Measurements from ENCODE around the gene ECM1. TPM values are rescaled to one million over a fixed set of nuclear protein-coding genes. Genes with fewer than 3 reads are reported as not detected.

The ECM1 gene
- total and polyA plus RNA-seq, 8 donors = 0.63 to 6.1 (median 2.4) TPM

DNA sequence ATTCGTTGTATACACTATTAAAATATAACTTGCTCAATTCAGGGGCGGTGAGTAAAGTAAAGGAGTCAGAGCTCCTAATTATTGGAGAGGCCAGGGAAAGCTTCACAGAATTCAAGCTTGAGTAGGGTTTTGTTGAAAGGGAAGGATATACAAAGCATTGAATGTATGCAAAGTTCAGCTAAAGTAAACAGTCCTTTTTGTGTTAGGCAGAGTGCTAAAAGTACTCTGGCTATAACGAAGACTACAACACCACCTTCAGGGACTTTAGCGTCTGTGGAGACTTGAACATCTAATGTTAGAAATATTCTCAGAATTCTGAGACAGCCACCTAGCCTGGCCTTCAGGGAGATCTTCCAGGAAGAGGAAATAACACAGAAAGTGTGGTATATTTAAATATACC, 8.7 kb downstream of the ECM1 start:
- Histone ChIP-seq H3K4me3 (peak overlapping the region in 2 of 4 donors; percentile 50 to 54), H3K9me3 (no peaks in the 10 kb centered on the region), H3K27ac (peak overlapping the region in 2 of 4 donors; percentile 80 to 90), H3K27me3 (no peaks in the 10 kb centered on the region), H3K36me3 (no peaks in the 10 kb centered on the region), H3K4me1 (peaks cover 0 to 7% (median 4%) of the 10 kb centered on the region in 3 donors)
- ATAC-seq = no peak
- WGBS, 2 donors = 45 to 46% methylated on average over 4 of the region's 4 CpGs
- FAIRE-seq = no peak
- intact Hi-C loops (cut with DNase I) = no loop called here
- no peak for DNase-seq
- TF ChIP-seq, protein P1, sequence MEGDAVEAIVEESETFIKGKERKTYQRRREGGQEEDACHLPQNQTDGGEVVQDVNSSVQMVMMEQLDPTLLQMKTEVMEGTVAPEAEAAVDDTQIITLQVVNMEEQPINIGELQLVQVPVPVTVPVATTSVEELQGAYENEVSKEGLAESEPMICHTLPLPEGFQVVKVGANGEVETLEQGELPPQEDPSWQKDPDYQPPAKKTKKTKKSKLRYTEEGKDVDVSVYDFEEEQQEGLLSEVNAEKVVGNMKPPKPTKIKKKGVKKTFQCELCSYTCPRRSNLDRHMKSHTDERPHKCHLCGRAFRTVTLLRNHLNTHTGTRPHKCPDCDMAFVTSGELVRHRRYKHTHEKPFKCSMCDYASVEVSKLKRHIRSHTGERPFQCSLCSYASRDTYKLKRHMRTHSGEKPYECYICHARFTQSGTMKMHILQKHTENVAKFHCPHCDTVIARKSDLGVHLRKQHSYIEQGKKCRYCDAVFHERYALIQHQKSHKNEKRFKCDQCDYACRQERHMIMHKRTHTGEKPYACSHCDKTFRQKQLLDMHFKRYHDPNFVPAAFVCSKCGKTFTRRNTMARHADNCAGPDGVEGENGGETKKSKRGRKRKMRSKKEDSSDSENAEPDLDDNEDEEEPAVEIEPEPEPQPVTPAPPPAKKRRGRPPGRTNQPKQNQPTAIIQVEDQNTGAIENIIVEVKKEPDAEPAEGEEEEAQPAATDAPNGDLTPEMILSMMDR (IDR thresholded peaks at IDR 0.05) = no peak

DNA sequence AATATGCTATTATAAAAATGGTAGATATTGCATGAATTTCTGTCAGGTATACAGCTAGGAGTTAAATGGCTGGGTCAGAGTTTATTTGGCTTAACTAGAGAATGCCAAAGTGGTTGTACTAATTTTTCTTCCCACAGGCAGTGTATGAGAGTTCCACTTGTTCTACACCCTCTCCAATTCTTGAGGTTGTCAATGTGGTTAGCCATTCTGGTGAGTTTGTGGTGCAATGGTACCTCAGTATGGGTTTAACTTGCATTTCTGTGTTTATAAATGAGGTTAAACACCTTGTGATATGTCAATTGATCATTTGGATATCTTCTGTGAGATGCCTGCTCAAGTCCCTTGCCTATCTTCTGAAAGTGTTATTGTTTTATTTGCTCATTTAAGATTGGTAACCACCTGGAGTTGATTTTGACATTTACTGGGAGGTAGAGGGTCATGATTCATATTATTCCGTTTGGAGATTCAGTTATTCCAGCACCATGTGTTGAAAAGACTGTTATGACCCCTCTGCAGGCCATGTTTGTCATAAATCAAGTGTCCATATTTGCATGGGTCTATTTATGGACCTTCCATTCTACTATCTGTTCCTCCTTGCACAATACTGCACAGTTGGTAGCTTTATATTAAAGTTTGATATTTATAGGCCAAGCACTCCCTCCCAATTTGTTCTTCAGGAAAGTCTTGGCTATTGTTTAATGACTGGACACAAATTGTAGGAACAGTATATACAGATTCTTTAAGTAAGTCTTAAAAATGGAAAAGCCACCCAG, 13.5 kb downstream of the ECM1 start:
- FAIRE-seq (no peak), ATAC-seq (no peak), DNase-seq (no peak)
- Histone ChIP-seq H3K27me3 (no peaks in the 10 kb centered on the region), H3K9me3 (no peaks in the 10 kb centered on the region), H3K36me3 (no peaks in the 10 kb centered on the region), H3K4me3 (no peak overlapping the region), H3K4me1 (peaks cover 0 to 2% (median under 1%) of the 10 kb centered on the region in 3 donors), H3K27ac (no peak overlapping the region)
- TF ChIP-seq, protein P1 (IDR thresholded peaks at IDR 0.05) = no peak
- intact Hi-C loops (cut with DNase I) = no loop called here
- WGBS, 2 donors = 58 to 69% methylated on average over 1 of the region's 1 CpG

DNA sequence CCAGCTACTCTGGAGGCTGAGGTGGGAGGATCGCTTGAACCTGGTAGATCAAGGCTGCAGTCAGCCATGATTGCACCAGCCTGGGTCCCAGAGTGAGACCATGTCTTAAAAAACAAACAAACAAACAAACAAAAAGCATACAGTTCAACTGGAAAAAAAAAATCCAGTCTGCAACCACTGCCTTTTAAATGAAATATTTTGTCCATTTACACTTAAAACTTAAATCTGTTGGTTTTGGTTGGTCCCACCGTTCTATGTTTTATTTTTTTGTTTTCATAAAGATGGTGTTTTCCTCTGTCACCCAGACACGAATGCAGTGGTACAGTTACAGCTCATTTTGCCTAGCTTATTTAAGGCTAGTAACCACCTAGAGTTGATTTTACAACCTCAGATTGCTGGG, 17.4 kb downstream of the ECM1 start:
- FAIRE-seq = no peak
- DNase-seq = no peak
- intact Hi-C loops (cut with DNase I) = no loop called here
- H3K36me3 ChIP-seq = no peaks in the 10 kb centered on the region
- WGBS, 2 donors = 88 to 90% methylated on average over 3 of the region's 3 CpGs
- peaks cover 3 to 7% (median 3%) of the 10 kb centered on the region in 3 donors for H3K4me1 ChIP-seq
- TF ChIP-seq, protein P1 (IDR thresholded peaks at IDR 0.05) = no peak
- H3K4me3 ChIP-seq = no peak overlapping the region
- ATAC-seq = no peak
- no peaks in the 10 kb centered on the region for H3K27me3 ChIP-seq
- H3K27ac ChIP-seq = no peak overlapping the region
- no peaks in the 10 kb centered on the region for H3K9me3 ChIP-seq

DNA sequence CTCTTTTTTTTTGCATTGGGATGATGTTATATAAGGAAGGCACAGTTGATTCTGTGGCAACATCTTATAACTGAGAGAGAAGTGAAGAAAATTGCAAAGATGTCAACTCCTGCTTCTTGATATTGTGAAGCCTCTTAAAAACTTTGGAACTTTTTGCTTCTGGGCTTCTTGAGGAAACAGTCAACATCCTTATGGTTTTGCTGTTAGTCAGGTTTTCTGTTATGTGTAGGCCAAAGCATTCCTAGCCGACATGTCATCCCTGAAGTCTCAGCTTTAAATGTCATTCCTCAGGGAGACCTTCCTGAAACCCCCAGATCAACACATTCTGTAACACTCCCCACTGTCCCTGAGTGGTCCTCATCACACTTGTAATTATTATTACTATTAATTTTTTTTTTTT, 20.3 kb downstream of the ECM1 start:
- intact Hi-C loops (cut with DNase I) = no loop called here
- ATAC-seq (no peak), FAIRE-seq (no peak), DNase-seq (no peak)
- H3K27me3 ChIP-seq = no peaks in the 10 kb centered on the region
- 94 to 100% methylated on average over 1 of the region's 1 CpG for WGBS, 2 donors
- peak overlapping the region in 1 of 4 donors; percentile 83 for H3K27ac ChIP-seq
- TF ChIP-seq, protein P1 (IDR thresholded peaks at IDR 0.05) = no peak
- no peak overlapping the region for H3K4me3 ChIP-seq
- no peaks in the 10 kb centered on the region for H3K36me3 ChIP-seq
- peaks cover 3 to 13% (median 9%) of the 10 kb centered on the region in 3 donors for H3K4me1 ChIP-seq
- H3K9me3 ChIP-seq = no peaks in the 10 kb centered on the region

DNA sequence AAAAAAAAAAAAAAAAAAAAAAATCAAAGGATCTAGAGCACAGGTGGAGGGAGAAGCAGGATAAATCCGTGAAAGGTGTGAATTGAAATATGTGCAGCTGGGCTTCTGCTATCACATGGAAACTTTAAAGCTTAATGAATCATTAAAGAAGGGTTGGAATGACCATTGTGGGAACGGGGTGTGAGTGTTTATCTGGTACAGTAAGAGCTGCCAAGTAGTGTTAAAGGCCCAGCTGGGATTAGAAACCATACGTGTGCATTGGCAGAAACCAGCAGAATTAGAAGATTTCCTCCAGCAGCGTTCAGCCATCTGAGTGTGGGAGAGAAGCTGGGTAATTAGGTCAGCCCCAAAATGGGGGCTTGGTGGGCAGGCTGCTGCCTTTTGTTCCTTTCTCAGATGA, 21.1 kb downstream of the ECM1 start:
- no peak for FAIRE-seq
- Histone ChIP-seq H3K9me3 (no peaks in the 10 kb centered on the region), H3K4me1 (peaks cover 3 to 13% (median 10%) of the 10 kb centered on the region in 3 donors), H3K27ac (peak overlapping the region; percentile 3 to 83 (median 64)), H3K36me3 (no peaks in the 10 kb centered on the region), H3K4me3 (no peak overlapping the region), H3K27me3 (no peaks in the 10 kb centered on the region)
- 6 to 10% methylated on average over 4 of the region's 4 CpGs for WGBS, 2 donors
- peak in 1 of 6 donors; percentile 38 for DNase-seq
- ATAC-seq = peak; percentile 68 to 79 (median 70)
- TF ChIP-seq, protein P1 (IDR thresholded peaks at IDR 0.05) = no peak
- intact Hi-C loops (cut with DNase I) = no loop called here

Data from pancreas (tissue), 10 donors.